PFSK-1 (cell line): ENCODE measurements around the gene ZNF609.

Experiments
- FOXP2 ChIP-seq: optimal IDR thresholded peaks from 2 replicates; pipeline ENCODE3; 2011; ENCODE audit warnings: borderline replicate concordance, control low read depth, inconsistent platforms; ENCODE audit not compliant: insufficient read depth; ENCODE audit errors: extremely low read length, extremely low read depth
- POLR2AphosphoS5 ChIP-seq: IDR thresholded peaks from 2 replicates; pipeline ENCODE4 v1.6.1; 2012; ENCODE audit warnings: low read depth, mild to moderate bottlenecking, control low read depth, low read length, moderate library complexity
- REST ChIP-seq, 2 experiments: IDR thresholded peaks; 2 replicates each; pipeline versions ENCODE4 v1.6.1 to v1.8.0; 2011 to 2012; ENCODE audit warnings: low read depth in 2 of 2, low read length in 2 of 2, control low read depth in 1 of 2, inconsistent platforms in 1 of 2, mild to moderate bottlenecking in 1 of 2, moderate library complexity in 1 of 2; ENCODE audit not compliant: insufficient read depth in 1 of 2
- SIN3A ChIP-seq: IDR thresholded peaks from 2 replicates; pipeline ENCODE4 v1.6.1; 2012; ENCODE audit warnings: mild to moderate bottlenecking, low read length, moderate library complexity, borderline replicate concordance; ENCODE audit not compliant: insufficient read depth
- TAF1 ChIP-seq: IDR thresholded peaks from 2 replicates; pipeline ENCODE4 v1.6.1; 2012; ENCODE audit warnings: low read length, control low read depth, borderline replicate concordance; ENCODE audit not compliant: insufficient read depth

Gene ZNF609

GRCh38 chr15:64560998-64561397 lies 100.6 kb downstream of the ZNF609 start:
- no peak for TF ChIP-seq POLR2AphosphoS5

DNA sequence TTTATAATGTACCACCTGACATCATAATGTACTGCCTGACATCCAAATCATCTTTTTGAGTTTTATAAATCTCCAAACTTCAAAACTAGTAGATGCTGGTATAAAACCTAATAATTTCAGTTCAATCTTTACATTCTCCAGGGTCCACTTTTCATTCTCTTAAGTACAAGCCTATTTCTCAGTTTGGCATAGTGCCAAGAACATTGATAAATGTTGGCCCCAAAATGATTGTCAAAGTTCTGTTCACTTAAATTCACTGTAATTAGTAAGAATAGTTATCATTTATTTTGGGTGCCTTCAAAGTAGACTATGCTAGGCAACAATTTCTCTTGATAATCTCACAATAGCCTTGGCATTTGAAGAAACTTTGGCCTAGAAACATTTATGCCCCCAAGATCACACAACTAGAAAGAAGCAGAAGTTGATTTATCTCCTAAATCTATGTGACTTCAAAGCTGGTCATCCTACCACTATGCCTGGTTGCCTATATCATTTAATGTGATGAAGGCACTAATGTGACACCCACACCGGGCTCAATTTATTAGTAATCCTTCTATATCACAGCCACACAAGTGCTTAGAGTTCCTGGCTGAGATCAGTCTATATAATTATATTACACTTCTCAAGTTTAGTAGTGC lies 101.7 kb downstream of the ZNF609 start:
- TF ChIP-seq REST (IDR thresholded peaks at IDR 0.05; ENCODE audit: insufficient read depth in 1 of 2, low read depth in 2 of 2, low read length in 2 of 2) (no peak), POLR2AphosphoS5 (no peak), FOXP2 (no peak), SIN3A (no peak)

DNA sequence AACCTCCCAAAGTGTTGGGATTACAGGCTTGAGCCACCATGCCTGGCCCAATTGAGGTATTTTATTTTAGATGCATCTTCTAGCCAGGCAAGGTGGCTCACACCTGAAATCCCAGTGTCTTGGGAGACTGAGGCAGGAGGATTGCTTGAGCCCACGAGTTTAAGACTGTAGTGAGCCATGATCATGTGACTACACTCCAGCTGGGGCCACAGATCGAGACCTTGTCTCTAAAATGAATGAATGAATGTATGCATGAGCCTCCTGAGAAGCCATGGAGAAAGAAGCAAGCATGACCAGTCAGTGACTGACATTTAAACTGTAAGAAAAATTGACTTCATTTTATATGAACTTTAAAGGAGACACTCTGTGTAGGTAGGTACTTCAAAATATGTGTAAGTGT lies 105.7 kb downstream of the ZNF609 start:
- no peak for TF ChIP-seq TAF1
- TF ChIP-seq SIN3A: no peak
- TF ChIP-seq POLR2AphosphoS5: no peak
- no peak for TF ChIP-seq REST (IDR thresholded peaks at IDR 0.05; ENCODE audit: insufficient read depth in 1 of 2, low read depth in 2 of 2, low read length in 2 of 2)
- TF ChIP-seq FOXP2: no peak

DNA sequence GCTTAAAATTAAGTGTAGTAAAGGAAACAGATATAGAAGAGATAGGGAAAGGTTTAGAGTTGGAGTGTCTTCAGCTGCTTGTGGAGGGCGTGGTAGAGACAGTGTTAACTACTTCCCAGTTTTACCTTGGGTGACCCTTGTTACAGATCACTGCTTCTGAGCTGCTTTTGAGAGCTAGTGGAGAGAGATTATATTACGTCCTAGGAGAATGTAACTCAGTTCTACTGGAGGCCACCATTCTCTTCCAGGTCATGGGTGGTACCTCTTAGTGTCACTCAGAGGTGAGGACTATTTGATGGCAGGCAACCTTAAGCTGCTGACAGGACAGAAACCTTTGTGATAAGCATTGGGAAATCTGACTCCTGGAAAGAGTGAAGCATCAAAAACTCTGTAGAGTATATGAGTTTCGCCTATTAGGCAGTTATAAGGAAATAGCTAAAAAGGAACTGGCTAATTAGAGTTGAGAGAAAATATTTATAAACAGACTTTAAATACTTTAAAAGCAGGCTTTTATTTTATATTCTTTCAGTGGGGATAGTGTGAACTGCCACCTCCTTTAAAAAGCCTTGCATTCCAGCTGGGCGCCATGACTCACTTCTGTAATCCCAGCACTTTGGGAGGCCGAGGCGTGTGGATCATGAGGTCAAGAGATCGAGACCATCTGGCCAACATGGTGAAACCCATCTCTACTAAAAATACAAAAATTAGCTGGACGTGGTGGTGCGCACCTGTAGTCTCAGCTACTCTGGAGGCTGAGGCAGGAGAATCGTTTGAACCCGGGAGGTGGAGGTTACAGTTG lies 106.5 kb downstream of the ZNF609 start:
- no peak for TF ChIP-seq REST (IDR thresholded peaks at IDR 0.05; ENCODE audit: insufficient read depth in 1 of 2, low read depth in 2 of 2, low read length in 2 of 2)
- no peak for TF ChIP-seq FOXP2
- TF ChIP-seq SIN3A: no peak
- no peak for TF ChIP-seq TAF1
- TF ChIP-seq POLR2AphosphoS5: no peak

DNA sequence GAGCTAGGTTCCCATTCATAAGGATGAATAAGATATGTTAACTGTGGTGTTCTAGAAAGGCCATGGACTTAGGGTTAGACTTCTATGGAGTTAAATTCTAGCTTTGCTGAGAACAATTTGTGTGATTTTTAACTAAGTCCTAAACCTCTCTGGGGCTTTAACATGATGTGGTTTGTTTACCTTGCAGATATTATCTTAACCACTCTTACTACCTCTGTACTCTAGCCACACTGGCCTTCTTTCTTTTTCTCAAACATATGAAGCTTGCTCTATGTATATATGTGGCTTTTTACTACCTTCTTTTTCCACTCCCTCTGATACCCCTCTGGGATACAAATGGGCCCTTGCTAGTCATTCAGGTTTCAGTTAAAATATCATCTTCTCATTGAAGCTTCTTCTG lies 108.4 kb downstream of the ZNF609 start:
- TF ChIP-seq SIN3A (no peak), FOXP2 (no peak), TAF1 (no peak)

DNA sequence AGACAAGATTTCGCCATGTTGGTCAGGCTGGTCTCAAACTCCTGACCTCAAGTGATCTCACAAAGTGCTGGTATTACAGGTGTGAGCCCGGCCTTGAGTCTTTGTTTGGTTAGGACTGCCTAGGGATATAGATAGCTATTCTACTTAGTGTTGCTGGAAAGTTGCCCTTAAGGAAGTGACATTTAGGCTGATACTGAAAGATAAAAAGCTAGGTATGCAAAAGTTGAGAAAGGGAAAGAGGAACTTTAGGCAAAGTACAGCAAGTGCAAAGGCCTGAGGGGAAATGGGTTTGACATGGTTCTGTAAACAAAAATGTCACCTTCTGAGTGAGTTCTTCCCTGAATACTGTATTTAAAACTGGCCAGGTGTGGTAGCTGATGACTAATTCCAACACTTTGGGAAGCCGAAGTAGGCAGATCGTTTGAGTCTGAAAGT lies 111.5 kb downstream of the ZNF609 start:
- TF ChIP-seq TAF1 (no peak), POLR2AphosphoS5 (no peak), SIN3A (no peak), FOXP2 (no peak), REST (IDR thresholded peaks at IDR 0.05; ENCODE audit: insufficient read depth in 1 of 2, low read depth in 2 of 2, low read length in 2 of 2) (no peak)
